ENCODE measurements around the gene TMEM132D.

Gene TMEM132D

DNA sequence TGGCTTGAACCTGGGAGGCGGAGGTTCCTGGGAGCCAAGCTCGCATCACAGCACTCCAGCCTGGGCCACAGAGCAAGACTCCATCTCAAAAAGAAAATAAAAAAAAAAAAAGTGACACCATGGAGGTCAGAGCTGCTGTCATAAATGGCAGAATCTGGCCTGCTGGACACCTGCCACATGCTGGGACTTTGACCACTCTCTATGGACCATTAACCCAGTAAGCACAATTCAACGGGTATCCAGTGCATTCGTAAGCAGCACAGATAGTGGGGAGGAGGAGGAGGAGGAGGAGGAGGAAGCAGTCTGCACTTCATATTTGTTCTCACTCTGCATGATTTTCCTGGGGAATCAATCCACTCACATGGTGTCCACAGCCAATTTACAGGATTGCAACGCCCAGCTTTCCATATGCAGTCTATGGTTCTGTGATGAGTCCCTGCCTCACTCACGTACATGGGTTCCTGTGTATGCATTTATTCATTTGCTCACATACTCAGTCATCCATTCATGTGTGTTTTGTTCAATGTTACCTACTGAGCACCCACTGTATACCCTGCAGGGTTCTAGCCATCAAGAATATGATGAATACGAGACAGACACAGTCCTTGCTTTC, 723.8 kb downstream of the TMEM132D start:
- DNase-seq (ENCODE audit: low spot score): no peak

DNA sequence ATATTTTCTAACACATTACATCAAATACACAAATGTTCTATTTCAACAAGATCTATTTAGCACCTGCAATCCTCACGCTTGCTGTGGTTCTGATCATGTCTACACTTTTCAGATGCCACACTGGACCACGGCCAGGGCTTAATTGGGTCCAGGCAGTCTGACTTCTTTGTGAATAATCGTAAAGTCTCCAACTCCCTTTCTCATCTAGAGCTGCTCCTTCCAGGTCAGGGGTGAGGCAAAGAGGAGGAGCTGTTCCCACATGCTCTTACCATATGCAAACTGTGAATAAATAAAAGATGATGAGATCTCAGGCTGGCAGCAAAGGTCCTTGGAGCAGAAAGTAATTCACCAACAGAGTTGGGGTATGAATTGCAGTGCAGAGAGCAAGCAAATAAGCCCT, 733.9 kb downstream of the TMEM132D start:
- no peak for DNase-seq (ENCODE audit: low spot score)

GRCh38 chr12:129163861-129164260, 740.0 kb downstream of the TMEM132D start:
- DNase-seq (ENCODE audit: low spot score): no peak

- DNase-seq (ENCODE audit: low spot score): no peak
Measured at GRCh38 chr12:129163461-129163860, 740.4 kb downstream of the TMEM132D start.

DNA sequence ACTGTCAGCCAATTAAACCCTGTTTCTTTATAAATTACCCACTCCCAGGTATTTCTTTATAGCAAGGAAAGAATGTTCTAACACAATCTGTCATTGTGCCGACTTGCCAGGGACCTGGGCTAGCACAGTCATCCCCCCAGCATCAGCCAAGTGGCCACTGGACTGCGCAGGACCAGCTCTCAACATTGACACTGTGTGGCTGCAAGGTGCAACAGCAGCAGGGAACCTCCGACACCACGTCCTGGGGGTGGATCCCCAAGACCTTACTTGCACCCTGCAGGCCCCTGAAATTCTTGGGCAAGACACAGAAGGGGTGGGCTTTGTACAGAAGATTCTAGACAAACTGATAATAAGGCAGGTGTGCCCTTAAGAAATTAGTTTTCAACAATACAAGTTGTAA, 741.0 kb downstream of the TMEM132D start:
- no peak for DNase-seq (ENCODE audit: low spot score)

DNA sequence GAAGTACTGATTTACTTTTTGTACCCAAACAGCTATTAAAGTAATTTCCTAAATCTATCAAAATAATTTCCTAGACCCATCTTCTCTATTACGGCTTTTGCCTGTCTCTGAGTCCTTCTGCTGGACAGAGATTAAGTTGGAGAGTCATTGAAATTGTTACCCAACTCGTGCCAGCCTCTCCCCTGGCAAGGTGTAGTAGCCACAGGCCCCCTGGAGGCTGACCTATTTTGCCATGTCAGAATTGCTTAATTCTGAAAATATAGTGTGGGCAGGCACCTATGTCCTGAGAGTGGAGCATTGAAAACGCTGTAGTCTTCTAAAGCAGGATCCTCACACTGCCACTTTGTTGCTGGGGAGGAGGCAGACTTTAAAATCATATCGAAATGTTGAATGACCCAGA, 742.3 kb downstream of the TMEM132D start:
- DNase-seq (ENCODE audit: low spot score): peak; percentile 67

GRCh38 chr12:129160282-129160681, 743.5 kb downstream of the TMEM132D start:
- DNase-seq (ENCODE audit: low spot score): no peak

DNA sequence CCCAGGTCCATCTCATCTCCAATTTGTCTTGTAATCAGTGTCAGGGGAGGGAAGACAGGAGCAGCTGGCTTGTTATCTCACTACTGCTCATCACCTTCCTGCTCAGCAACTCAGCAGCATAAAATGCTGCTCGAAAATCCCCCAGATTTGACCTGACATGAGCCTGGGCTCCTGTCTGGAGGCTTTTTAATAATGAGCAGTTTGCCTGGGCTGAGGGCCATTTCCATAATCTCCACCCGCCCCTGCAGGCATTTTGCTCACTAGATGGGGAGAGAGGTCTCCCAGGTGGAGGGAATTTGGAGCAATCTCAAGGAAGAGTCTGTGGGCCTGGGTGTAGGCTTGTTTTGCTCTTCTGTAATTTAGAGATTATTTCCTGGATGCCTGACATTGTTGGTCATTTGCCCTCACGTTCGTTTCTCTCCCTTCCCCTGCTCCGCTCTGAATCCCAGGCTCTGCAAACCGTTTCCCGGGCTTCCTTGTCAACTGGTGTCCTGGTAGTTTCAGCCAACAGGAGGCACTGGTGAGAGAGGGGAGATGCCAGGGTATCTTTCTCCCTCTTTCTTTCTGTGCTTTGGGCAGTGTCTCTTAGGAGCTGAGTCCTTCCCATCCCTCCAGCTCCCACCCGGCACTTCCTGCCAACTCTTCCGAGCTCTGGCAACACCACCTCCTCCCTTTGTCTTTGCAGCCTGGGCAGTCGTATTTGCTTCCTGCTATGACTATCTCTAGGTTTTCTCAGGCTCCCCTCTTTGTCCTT, 751.3 kb downstream of the TMEM132D start:
- DNase-seq (ENCODE audit: low spot score): no peak

DNA sequence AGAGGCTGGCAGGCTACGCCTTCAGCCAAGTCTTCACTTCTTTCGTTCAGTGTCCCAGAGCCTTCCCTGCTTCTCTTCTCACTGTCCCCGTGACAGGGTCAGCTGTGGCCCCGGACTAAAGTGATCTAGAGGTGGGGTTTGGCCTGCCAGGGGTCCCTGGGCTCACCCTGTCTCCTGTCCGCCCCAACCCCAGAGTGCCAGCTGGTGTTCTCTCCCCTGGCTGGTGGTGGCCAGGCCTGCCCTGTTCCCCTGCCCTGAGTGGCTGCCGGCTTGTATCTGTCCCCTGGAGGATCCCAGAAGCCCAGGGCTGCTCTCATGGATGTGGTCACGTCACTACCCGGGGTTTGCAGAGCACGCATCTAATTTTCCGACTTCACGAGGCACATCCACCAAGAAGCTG, 753.1 kb downstream of the TMEM132D start:
- DNase-seq (ENCODE audit: low spot score): no peak

DNA sequence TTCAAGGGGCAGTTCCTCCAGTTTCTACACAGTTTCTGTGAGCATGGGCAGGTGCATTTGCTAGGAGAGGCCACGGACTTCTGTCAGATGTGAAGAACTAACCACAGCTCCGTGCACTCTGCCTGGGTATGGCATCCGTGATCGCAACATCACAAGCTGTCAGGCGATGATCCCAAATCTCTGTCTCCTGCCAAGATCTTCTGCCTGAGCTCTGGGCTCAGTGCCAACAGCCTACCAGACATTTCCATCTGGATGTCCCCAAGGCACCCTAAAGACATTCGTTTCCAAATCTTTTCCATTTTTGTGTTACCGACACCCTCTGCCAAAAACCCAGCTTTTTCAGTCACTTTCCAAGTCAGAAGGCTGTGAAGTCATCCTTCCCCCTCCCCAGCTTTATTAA, 758.4 kb downstream of the TMEM132D start:
- DNase-seq (ENCODE audit: low spot score): peak; percentile 15

DNA sequence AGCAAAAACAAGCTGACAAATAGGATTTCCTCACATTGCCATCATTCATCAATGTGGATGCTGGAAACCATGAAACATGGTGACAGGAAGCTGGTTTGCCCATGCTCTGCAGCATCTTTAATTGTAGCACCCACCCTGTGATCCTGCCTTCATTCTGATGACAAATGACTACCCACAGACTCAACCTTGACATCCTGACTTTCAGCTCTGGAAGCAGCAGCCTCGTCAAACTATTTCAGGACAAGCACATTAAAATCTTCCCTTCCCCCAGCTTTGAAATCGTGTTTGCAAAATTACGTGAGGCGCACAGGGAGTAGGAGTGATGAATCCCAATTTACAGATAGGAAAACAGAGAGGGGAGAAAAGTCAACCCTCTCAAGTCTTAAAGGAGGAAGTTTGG, 765.0 kb downstream of the TMEM132D start:
- no peak for DNase-seq (ENCODE audit: low spot score)

GRCh38 chr12:129136694-129137325, 767.0 kb downstream of the TMEM132D start:
- DNase-seq (ENCODE audit: low spot score): no peak

DNA sequence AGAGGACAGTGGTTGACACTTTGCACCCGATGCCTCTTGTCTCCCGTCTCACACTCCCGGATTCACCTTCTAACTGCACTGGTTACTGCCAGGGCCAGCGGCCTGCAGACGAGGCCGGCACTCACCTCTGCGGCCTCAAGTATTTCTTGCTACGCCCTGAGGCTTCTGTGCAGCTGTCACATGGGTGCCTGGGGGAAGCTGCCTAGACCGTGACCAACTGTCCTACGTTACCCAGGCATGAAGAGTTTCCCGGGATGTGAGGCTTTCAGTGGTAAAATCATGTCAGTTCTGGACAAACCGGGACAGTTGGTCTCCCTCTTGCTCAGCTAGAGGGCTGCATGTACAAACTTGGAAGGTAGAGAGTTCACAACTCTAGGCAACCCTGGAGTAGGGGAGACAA, 776.1 kb downstream of the TMEM132D start:
- DNase-seq (ENCODE audit: low spot score): no peak

DNA sequence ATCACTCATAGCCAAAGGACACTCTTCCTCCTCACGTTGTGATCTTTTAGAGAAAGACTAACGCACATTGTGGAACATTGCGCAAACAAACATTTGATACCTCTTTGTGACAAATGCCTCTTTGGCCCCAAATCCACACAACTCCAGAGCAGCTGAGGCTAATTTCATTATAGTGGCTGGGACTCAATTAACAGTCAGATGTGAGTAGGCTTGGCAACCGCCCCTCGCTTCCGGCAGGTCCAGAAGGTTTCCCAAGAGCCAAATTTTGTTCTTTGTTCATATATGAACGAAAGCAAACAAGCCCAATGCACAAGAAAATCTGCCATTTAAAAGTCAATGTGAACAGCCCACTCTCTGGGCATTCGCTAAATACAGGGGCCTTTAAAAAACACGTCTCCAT, 776.6 kb downstream of the TMEM132D start:
- no peak for DNase-seq (ENCODE audit: low spot score)

- no peak for DNase-seq (ENCODE audit: low spot score)
Measured at GRCh38 chr12:129119537-129119936, 784.3 kb downstream of the TMEM132D start.

- no peak for DNase-seq (ENCODE audit: low spot score)
Measured at GRCh38 chr12:129115558-129115957, 788.3 kb downstream of the TMEM132D start.

DNA sequence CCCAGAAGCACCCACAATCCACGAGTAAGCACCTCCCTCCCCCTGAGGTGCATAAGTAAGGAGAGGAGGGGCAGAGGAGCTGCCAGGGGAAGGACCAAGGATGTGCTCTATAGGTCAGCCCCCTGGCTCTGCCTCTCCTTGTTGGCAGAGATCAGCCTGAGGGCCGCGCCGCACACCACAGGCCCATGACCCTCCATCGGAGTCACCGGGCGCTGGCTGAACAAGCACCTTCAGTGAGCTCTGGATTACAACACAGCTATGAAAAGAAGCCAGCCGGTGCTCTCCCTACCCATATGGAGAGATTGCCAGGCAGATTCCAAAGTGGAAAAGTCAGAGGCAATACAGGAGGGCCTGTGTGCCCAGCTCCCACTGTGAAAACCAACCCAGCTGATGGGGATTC, 793.2 kb downstream of the TMEM132D start:
- DNase-seq (ENCODE audit: low spot score): no peak

- DNase-seq (ENCODE audit: low spot score): no peak
Measured at GRCh38 chr12:129109174-129110001, 794.4 kb downstream of the TMEM132D start.

DNA sequence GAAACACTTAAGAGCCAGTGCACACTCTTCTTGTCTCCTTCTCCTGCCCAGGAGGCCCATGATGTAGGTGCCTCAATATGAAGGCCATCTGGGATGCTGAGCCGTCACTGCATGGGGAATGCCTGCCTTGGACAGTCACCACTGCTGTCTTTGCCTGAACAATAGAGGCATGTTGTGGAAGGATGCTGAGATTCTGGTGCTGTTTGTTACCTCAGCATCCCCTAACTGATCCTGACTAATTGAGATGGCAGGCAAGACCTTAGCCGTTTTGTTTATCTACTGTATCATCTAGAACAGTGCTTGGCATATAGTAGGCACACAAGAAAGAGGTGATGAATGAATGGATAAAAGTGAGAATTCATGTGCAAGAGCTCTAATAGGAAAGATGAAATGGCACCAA, 797.1 kb downstream of the TMEM132D start:
- DNase-seq (ENCODE audit: low spot score): no peak

GRCh38 chr12:129103231-129103630, 800.6 kb downstream of the TMEM132D start:
- DNase-seq (ENCODE audit: low spot score): no peak

GRCh38 chr12:129102233-129102632, 801.6 kb downstream of the TMEM132D start:
- DNase-seq (ENCODE audit: low spot score): no peak

- DNase-seq (ENCODE audit: low spot score): no peak
Measured at GRCh38 chr12:129101816-129102215, 802.0 kb downstream of the TMEM132D start.

- no peak for DNase-seq (ENCODE audit: low spot score)
Measured at GRCh38 chr12:129101404-129101803, 802.4 kb downstream of the TMEM132D start.

Data from cerebellar cortex (tissue), 1 donor.